Measurements from ENCODE around the gene ZMIZ1.

The ZMIZ1 gene

DNA sequence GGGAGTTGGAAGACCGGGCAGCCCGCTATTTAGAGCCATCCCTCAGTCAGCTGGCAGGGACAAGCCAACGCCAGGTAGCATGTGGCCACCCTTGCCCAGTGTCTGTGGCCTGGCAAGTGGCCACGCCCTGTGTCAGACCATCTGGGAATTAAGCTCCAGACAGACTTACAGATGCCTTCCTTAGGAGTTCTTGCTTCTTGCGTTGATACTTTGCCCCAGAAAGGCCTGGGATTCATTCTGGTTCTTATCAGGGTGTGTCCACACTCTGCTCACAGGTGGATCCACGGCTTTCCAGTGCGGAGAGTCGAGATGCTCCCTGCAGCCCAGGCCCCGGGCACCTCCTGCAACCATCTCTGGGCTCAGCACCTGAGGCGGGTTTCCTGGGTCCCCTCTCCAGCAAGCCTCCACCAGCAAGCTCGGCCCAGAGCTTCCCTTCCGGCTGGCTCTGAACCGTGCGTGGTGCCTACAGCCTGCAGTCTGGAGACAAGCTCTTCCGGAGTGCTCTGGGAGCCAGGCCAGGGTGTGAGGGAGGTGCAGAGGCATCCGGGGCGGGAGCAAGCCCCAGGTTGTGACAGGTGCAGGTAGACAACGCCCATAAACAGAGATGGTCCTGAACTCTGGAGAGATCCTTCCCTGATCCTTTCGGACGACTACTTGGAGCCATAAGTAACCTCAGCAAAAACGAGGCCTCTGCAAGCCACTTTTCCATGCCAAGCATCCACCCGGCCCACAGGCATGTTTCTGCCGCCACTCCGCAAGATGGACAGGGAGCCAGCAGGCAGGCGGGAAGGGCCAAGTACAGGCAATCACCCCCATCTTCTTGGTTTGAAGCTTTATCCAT, 246.2 kb downstream of the ZMIZ1 start:
- DNase-seq = no peak

DNA sequence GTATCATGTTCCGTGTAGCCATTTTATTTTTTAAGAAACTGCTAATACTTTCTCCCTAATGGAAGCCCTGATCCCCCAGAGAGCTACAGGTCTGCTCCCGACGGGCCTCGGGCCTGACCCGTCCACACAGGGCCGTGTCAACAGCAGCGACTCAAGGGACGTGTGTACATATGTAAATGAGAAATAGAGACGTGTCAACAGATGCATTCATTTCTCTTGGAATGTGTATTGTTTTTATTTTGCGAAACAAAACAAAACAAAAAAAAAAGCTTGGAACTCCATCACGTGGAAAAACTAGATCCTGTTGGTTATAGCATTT, 246.8 kb downstream of the ZMIZ1 start:
- DNase-seq = no peak

DNA sequence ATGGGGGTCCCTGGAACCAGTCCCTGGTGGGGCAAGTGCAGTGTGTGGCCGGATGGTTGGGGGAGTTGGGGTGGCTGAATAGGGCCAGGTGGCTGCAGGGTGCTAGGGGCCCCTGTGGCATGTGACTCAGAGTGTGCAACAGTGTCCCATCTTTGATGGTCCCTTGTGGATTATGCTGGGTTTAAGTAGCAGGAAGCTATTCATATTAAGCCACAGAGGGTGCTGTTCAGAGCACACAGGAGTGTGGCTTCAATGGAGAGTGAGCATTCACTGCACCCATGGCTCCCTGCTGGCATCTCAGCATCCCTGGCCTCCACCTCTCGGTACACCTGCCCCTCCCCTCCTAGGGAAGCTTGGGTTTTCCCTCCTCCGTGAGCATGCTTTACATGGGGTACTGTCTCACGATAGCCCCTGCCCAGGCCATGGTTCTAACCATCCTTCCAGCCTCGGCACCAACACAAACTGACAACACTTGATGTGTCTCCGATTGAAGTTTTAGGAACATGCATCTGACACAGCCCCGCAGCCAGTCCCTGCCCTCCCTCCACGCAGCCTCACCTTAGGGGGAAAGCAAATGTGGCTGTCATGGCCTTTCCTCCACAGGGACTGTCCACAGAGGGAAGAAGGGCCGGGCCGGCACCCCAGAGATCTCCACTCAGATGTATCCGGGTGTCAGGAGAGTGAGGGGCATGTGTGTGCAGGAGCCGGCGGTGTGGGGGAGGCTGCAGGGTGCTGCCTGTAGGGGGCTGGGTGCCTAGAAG, 248.1 kb downstream of the ZMIZ1 start:
- peak; percentile 79 for DNase-seq

DNA sequence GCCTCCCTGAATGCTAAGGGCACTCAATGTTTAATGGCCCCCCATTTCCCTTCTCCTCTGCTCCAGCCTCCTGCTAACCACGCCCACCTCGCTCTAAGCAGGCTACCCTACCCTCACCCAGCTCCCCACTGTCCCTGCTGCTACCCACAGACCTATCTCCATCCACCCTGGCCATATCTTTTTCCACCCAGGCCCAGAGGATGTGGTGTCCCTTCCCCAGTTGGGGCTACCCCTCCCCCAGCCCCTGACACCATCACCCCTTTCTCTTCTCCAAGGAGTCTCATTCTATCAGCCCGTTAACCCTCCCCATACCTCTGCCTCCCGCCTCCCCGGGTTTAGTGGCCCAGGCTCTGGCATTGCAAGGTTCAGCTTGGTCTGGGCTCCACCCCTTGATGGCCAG, 249.6 kb downstream of the ZMIZ1 start:
- DNase-seq = no peak

DNA sequence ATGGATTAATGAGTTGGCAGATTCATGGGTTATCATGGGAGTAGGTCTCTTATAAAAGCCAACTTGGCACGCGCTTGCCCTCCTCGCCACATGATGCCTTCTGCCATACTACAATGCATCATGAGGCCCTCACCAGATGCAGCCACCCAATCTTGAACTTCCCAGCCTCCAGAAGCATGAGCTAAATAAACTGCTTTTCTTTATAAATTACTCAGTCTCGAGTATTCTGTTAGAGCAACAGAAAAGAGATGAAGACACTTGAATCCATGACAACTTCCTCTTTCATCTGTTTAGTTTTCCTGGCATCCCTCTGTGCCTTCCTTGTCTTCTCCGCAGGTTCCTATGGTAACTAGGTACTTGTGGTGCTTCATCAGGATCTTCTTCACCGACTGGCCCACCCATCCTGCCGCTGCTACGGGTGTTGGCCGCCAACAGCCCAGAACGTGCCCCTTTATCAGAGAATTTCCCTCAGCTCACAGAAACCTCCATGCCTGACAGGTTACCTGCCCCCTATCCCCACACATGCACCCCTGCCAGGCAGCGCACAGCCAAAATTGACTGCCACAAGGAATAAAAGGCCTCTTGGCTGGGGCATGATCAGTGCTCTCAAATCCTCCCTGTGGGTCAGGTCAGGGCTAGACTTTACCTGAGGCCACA, 250.5 kb downstream of the ZMIZ1 start:
- DNase-seq = no peak

DNA sequence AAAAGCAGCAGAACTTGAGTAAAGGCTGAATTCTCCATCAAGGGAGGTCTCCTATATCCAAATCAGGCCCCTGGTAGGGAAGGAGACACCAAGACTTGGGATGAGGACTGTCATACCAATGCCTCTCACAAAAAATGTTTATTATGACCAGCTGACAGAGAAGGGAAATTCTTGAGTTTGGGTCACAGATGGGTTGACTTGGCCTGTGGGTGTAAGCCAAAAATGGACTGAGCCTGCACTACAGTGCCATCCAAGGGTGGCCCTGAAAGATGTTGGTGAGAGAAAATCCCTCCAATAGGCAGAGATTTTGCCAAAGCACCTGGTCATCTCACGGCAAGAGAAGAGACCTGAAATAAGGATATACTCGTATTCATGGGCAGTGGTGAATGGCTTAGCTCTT, 251.6 kb downstream of the ZMIZ1 start:
- no peak for DNase-seq

DNA sequence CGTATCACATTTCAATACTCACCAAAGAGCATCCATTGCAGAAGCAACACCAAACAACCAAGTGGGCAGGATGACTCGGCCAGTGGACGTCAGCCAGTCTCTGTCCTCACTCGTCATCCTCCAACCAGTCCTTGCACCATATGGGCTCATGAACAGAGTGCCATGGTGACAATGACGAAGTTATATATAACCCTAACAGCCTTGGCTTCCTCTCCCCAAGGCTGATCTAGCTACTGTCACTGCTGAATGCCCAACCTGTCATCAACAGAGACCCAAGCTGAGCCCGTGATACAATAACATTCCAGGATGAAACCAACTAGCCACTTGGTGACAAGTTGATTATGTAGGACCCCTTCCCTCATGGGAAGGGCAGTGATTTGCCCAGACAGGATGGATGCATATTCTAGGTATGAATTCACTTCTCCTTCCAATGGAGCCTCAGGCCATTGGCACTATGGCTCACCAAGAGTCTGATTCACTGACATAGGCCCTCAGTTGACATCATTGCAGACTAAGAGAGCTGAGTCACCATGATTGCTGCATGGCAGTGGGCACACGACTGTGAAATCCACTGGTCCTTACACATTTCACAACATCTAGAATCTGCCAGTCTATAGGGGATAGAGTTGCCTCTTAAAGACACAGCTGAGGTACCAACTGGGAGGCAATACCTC, 252.2 kb downstream of the ZMIZ1 start:
- peak; percentile 97 for DNase-seq

DNA sequence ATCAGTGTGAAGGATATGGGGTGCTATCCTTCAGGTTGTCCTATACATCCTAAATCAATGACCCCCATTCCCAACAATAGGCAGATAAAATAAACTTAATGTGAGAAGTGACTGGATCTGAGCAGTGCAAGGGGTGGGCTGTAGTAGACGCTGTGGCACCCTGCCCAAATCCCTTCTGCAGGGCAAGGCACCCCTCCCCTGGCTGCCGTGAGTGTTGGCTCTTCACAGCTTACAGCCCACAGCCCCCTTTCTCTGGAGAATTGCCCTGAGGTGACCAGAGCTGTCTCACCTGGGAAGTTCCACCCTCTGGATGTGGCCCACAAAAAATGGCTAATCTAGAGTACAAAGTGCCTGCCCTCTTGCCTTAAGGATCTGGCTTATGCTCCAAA, 252.7 kb downstream of the ZMIZ1 start:
- DNase-seq = no peak

DNA sequence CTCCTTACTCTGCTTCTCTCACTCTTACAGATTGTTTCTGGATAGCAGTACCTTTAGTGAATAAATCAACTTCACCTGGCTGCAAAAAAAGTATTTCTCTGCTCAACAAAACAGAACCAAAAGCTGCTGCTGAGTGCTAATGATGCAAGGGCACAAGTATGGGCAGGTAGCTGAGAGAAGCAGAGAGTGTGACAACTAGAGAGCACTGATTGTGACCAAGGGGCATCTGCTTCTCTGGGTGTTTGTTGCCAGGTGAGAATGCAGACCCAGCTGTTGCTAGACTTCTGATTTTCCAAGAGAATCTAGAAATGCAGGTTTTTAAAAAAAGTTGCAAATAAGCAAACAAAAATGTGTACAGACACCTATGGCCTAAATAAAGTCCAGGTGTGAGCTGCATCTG, 253.2 kb downstream of the ZMIZ1 start:
- DNase-seq = no peak

DNA sequence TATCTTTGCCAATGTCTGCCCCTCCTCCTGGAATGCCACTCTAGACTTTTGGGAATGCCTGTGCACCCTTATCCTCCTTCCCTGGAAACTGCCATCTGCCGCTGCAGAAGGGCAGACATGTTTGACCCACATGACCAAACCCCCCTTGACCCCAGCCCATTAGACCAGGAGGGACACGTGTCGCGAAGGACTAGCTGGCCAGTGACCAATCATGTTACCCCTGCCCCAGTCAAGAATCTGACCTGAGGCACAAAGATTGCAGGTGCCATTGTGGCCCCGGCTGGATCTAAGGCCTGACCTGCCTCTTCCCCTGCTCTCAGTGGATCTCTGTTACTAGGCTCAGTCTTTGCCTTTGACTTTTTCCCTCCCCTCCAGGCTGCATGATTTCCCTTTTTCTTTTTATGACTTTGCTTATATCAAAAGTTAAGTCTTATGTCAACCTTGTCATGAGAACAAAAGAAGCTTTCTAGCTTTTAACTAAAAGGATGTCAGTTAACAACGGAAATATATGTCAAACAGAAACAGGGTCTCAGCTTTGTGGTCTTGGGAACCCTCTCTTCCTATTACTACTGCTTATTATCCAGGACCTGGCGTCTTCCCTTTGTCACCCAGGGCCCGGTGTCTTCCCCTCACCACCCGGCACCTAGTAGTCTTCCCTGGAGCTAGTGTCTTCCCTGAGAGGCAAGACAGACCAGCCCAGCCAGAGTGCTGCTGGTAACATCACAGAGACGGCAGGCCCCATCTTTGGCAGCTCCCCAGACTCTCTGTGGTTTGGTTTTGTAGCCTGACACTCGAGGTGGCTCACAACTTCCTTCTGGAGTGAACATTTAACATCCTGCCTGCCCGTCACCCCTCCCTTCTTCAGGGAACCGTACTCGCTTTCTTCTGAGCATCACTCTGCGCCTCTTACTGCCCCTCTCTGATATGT, 254.1 kb downstream of the ZMIZ1 start:
- DNase-seq = peak; percentile 90

DNA sequence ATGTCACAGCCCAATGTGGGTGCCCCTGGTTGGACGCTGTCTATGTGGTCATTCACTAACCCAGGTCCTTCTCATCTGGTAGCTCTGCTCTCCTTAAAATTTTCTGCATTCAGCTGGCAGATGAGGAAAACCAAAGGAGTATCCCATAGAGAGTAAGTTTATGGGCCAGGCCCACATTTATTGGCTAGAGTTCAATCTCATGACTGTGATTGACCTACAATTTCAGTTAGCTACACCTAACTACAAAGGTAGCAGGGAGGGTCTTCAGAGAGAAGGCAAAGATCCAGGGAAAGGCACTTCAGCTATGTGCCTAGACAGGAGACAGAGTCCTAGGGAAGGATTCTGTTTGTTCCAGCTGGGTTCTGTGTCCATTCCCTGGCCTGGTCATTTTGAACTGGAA, 254.8 kb downstream of the ZMIZ1 start:
- DNase-seq = no peak

DNA sequence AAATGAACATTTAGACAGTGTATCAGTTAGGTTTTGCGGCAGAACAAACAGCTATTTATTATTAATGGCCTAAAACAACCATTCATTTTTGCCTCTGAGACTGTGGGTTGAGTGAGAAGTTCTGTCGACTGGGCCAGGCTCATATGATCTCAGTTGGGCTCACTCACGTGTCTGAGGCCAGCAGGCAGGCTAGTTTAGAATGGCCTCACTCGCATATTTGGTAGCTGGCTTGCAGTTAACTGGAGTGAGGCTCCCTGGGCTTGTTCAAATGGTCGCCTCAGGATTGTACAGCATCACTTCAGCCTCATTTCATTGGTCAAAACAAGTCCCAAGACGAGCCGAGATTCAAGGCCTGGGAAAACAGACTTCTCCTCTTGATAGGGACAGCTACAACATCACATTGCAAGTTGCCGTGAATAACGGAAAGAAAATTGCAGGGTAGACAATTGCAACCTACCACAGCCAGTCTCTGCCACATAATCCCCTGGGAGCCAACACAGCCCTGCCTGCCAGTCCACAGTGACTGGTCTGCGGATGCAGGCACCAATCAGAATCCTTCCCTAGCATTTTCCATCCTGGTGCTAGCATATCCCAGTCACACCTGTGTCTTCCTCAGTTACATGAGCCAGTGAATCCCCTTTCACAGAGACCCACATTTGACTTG, 255.4 kb downstream of the ZMIZ1 start:
- DNase-seq = no peak

DNA sequence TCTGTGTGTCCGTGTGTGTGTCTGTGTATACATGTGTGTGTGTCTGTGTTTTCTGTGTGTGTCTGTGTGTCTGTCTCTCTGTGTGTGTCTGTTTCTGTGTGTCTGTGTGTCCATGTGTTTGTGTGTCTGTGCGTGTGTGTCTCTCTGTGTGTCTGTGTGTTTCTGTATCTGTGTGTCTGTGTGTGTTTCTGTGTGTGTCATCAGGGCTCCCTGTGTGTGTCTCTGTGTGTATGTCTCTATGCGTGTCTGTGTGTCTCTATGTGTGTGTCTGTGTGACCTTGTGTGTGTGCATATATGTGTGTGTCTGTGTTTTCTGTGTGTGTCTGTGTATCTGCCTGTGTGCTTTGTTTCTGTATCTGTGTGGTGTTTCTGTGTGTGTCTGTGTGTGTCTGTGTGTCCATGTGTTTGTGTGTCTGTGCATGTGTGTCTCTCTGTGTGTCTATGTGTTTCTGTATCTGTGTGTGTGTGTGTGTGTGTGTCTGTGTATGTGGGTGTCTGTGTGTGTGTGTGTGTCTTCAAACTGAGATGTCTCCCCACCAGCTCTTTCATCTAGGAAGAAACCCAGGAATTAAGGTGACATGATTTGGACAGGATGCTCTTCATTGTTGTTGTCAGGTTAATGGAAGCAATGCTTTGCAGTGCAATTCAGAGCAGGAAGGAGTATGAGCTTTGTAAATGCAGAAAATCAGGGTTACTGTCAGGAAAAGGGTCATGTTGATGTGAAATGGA, 257.8 kb downstream of the ZMIZ1 start:
- DNase-seq = no peak

DNA sequence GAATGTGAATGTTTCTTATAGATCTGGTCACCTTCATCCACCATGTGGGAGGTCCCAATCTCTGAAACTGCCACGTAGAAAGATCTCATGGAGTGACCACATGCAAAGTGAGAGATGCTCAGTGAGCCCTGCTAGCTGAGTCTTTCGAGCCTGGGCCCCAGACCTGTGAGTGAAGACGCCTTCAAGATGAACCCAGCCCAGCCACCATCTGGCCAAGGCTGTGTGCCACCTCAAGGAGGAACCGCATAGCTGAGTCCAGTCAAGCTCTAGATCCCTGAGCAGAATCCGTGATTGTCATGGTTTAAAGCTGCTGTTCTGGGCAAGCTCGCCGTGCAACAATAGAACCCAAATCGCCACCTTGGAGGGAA, 258.3 kb downstream of the ZMIZ1 start:
- DNase-seq = no peak

DNA sequence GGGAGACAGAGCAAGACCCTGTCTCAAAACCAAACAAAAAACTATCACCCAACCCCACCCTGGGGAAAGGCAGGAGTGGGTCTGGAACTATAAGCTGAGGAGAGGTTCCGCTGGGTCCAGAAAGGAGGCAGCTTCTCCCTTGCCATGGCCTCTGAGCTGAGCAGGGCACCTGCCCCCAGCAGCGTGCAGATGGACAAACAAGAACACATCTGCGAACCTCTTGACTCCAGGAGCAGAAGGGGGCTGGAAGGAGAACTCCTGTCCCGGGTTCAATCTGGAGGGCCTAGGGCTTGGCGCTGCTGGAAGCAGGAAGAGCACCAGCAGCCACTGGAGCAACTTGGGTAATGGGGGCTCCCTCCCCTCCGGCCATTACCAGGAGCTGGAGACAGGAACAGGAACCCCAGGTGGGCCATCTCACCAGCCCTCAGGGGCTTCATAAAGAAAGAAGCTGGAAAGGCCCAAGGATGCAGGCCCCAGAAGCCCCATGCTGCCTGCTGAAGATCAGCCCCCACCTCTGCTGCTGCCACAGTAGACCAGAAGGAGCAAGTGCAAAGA, 259.5 kb downstream of the ZMIZ1 start:
- DNase-seq = no peak

DNA sequence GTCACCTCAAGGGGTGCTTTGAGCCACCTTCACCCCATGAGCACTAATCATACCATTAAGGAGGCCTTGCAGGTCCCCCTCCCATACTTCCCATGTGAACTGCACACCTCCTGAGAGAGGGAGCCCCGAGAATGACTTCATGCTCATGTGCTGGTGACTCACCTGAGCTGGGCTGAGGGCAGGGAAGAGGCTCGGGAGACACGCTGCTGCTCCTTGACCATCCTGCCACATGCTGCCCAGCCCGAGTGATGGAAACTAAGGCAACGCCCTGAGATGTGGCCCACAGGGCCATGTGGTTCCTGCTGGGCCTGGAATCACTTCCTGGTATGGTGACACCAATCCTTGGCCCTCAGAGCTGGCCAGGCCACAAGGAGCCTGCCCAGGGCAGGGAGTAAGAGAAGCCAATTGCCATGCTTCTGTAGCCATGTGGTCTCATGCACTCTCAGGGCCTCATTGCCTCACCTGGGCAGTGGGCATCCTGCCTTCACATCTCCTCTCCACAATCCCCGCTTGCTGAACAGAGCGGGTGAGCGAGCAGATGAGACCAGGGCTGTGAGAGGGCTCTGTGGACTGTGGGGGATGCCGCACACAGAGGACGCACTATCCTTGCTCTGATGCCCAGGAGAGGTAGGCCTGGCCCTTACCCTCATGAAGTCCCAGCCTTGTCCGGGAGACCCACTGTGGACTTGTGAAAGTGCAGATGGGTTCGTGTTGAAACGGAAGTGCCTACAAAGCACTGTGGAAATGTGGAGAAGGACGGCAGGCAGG, 260.2 kb downstream of the ZMIZ1 start:
- DNase-seq = no peak

DNA sequence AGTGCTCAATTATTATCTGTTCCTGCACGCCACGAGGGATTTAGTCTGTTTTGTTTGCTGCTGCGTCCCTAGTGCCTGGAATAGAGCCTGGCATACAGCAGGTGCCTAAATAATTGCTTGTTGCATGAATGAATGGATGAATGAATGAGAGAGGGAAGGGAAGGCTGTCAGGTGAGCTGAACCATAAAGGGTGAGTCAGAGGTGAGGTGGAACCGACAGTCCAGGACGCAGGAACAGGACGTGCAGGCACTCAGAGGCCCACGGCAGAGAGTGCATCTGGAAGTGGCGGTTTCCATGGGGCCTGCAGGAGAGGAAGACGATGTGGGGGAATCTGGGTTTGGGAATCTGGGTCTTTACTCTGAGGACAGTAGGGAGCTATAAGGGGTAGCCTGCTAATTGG, 260.8 kb downstream of the ZMIZ1 start:
- no peak for DNase-seq

DNA sequence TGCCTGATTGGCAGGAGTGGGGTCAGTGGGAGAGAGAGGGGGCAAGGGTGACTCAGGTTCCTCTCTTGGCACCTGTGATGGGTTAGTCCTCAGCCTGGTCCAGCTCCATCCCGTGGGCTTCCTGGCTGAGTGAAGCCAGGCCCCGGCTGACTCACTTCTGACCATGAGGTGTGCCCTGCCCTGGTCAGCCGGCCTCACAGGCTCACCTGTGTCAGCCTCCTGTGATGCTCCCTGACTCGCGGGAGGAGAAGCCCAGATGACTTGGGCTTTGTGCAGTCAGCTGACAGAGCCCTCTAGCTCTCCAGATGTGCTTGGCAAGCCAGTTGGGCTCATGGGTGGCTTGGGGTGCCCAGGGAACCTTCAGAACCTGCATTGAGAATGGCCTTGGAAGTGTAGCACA, 262.5 kb downstream of the ZMIZ1 start:
- DNase-seq = no peak

DNA sequence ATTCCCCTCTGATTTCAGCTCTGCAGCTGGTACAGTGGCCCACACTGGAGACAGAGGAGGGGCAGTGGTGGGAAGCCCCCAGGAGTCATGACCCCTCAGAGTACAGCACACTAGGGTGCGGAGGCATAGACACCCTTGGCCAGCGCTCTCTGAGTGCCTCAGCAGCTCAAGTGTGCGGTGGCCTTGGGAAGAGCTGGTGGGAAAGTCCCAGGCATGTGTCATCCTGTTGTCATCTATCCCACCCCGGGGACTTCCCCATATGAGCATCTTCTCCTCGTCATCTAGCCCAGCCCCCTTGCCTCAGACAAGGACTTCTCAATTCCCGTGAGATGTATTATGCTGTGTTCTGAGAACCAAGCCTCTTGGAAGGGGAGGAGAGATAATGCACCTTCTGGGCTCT, 262.9 kb downstream of the ZMIZ1 start:
- DNase-seq = peak; percentile 81
